Activated CD4-positive, alpha-beta T cell treated with anti-CD3 and anti-CD28 coated beads, Interleukin-2, amount 50 U/mL, for 4 hours (primary cell): Measurements from ENCODE around the gene GRAP2.
"Not testable (repeated sequence)": the region's sequence is repeated elsewhere in the genome, so short reads cannot be mapped to it uniquely, and the experiment has no call there.

ENCODE experiments used
- DNase-seq, 2 experiments: peaks; one replicate each; pipeline ENCODE4 v3.0.0-alpha.2; 2020

GRAP2 gene

GRCh38 chr22:39947220-39948216 lies 46.6 kb downstream of the GRAP2 start:
- no peak for DNase-seq

DNA sequence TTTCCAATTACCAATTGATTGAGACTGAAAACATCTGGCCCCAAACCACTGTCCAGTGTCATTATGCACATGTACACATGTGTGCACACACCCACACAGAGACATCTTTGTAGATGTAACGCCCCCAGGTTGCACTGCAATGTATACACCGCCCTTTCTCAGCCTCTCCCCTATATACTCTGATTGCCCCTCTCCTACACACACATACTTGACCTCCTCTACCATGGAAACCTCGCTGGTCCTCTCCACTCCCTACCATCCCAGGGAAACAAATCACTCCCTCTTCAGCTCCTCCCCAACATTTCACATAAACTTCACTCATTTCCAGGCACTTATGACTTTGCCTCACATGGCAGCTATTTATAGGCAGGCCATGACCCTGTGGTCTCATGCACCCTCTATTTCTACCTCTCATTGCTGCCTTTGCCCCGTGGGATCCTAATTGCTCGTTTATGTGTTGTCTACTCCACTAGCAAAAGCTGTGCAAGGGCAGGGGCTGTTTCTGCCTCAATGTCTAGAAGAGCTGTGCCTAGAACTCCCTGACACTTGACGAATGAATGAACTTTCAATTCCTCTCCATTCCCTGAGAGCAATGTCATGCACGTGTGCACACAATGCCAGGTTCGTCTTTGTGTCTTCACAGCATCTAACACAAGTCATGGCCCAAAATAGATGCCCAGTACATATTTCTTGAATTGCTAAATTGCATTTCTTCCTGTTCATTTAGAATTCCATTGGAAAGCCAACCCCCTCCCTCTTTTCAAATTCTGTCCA lies 49.3 kb downstream of the GRAP2 start:
- DNase-seq = no peak

DNA sequence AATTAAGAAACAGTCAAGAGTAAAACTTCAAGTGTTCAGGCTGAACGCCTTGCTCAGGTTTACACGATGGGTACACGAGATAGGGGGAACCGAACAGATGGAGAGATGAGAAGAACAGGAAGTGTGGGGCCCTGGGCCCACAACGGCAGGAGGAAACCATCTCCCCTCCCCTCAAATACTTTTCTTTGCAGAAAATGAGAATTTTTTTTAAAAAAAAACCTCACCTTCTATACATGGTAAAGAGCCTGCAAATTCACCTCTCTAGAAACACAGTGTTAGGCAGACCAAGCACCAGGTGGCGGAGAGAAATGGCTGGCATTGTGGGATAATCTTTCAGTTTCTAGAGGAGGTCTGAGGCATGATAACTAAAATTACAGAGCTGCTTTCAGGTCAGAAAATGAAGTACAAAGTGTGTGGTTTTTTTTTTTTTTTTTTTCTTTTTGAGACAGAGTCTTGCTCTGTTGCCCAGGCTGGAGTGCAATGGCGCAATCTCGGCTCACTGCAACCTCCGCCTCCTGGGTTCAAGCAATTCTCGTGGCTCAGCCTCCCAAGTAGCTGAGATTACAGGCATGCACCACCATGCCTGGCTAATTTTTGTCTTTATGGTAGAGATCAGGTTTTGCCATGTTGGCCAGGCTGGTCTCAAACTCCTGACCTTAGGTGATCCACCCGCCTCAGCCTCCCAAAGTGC lies 50.9 kb downstream of the GRAP2 start:
- DNase-seq = not testable (repeated sequence)

DNA sequence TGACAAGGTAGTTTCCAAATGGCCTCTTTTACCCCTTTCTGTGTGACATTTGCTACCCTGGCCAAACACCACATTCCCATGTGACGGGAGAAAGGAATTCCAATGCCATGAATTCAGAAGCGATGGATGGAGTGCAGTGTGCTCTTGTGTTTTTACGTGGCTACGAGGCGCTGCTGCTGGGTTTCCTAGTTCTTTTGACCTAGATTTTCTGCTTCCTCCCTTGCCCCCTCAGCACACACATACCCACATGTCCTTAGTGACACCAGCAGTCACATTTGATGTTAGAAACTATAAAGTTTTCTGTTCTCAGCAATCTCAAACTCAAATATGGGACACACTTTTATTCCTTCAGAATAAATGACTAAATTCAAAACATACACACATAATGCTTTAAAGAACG lies 51.5 kb downstream of the GRAP2 start:
- no peak for DNase-seq

- no peak for DNase-seq
Observed at GRCh38 chr22:39953101-39953500, 52.2 kb downstream of the GRAP2 start.

GRCh38 chr22:39954584-39955055 lies 53.7 kb downstream of the GRAP2 start:
- DNase-seq = no peak

- no peak for DNase-seq
Observed at GRCh38 chr22:39955675-39956074, 54.8 kb downstream of the GRAP2 start.

DNA sequence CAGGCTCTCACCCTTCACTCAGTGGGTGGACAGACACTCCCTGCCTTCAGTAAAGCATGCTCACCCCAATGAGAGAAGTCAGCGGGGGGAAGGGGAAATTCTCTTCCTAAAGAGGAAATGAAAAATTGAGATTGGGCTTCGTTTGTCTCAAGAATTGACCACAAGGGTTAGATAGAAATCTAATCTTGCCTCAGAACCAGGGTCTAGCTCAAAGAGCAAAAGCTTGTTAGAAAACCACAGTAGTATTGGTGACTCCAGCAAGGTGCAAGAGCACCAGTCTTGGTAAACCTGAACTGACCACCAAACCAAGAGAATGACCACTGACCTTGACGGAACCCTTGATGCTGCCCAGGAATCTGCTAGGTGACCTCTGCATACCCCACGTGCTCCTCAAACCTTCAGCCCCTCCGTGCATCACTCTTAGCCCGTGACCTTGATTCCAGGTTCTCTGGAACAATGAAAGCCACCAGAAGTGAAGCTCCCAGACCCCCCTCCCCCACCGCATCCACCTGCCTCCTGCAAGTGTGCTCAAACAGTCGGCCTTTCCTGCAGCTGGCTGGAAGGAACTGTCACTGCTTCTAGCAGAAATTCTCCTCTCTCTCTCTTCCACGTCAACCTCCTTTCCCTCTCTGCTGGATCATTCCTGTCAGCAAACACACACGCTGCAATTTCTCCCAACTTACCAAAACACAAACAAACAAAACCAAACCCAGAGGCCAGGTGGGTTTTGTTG lies 56.2 kb downstream of the GRAP2 start:
- DNase-seq = no peak

DNA sequence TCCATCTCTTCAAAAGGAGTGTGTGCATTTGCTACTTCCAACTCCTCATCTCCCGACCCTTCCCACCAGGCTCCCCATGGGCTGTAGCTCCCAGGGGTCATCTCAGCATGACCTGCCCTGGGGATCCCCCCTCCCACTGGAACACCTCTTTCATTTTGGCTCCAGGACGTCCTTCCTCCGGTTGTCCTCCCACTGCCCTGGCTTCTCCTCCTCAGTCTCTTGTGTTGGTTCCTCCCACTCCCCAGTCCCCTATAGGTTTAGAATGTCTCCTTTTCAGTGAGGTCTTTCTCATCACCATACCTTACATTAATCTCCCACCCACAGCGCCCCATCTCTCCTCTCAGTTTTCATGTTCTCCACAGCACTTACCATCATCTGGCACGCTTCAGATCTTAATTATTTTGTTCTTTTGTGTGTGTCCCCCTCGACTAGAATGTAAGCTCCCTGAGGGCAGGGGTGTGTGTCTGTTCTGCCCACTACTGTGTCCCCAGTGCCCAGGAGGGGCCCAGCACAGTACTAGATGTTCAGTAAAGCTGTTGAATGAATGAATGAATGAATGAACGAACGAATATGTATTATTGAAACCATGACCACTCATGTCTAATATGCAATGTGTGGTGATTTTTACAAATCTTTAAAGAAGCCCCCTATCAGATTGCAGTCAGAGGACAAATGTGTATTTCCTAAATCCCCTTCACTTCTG lies 57.3 kb downstream of the GRAP2 start:
- no peak for DNase-seq

DNA sequence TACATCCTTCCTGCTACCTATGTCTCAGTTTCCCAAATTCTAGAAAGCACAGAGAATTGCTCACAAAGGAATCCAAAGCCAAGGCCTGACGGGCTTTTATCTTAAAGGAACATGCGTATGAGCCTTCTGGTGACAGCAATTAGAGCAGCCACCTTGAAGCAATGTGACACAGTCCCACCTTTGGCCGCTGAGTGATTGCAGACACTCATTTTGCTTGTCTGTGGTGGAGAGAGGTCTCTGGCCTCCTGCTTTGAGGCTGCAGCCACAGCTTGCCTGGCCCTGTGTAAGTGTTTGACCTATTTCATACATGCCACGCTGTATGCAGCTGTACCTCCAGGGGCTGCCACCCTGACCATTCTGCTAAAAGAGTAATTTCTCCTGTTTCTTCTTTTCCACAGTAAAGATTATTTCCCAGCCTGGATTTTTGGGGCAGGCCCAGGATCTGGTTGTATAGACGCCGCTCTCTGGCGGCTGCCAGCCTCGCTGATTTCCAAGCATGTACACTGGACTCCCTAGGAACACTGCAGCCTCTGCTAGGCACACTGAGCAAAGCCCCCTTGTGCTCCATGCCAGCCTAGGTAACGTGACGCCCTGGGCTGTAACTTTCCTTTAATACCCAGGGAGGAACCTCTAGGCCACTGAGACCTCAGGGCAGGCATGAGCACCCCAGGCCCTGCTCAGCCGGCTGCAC lies 58.2 kb downstream of the GRAP2 start:
- no peak for DNase-seq

- DNase-seq = no peak
Observed at GRCh38 chr22:39959640-39960447, 59.0 kb downstream of the GRAP2 start, which contains the start of gene TMA7B. TSS of gene TMA7B (plus strand) at chr22:39960397. CDS start at chr22:39964375, 3,978 bp downstream.

DNA sequence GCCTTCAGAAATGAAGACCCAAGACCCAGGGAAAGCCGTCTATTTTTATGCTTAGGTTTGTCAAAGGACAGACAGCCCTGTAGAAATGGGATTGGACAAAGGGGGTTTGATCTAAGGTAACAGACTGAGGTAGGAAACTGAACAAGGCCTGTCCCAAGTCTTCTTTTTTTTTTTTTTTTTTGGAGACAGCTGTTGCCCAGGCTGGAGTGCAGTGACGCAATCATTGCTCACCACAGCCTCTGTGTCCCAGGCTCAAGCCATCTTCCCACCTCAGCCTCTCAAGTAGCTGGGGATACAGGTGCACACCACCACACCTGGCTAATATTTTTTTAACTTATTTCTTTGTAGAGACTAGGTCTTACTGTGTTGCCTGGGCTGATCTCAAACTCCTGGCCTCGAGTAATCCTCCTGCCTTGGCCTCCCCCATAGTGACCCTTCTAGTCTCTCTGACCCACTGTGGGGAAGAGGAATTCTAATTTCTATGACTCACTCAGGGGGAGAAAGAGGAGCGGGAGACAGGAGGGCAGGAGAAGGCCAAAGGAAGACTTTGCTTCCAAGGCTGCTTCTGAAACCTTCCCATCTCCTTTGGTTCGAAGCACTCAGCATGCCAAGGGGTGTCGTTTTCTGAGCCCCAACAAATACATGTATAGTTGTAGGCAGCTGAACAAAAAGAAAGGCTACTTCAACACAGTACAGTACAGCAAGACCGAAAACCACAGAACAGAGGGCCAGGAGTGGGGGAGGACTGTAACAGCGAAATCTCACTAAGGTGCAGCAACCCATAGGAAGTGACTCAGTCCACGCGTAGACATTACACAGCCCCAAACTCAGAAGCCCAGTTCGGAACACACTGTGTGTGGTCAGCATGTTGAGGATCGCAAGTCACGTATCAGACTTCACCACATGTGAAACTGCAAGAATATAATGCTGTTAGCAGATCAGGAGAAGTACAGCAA lies 60.2 kb downstream of the GRAP2 start:
- peak; percentile 34 to 37 for DNase-seq

DNA sequence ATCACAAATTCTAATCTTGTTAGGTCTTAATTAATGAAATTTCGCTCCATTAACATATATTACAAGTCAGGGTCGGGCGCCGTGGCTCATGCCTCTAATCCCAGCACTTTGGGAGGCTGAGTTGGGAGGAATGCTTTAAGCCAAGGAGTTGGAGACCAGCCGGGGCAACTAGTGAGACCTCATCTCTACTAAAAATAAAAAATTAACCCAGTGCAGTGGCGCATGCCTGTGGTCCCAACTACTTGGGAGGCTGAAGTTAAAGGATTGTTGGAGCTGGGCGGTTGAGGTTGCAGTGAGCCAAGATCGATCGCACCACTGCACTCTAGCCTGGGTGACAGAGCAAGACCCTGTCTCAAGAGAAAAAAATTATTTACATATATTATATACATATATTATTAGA lies 61.2 kb downstream of the GRAP2 start:
- DNase-seq = no peak

- DNase-seq = no peak
Observed at GRCh38 chr22:39965748-39966147, 64.9 kb downstream of the GRAP2 start.

GRCh38 chr22:39966470-39966869 lies 65.6 kb downstream of the GRAP2 start:
- DNase-seq = no peak

DNA sequence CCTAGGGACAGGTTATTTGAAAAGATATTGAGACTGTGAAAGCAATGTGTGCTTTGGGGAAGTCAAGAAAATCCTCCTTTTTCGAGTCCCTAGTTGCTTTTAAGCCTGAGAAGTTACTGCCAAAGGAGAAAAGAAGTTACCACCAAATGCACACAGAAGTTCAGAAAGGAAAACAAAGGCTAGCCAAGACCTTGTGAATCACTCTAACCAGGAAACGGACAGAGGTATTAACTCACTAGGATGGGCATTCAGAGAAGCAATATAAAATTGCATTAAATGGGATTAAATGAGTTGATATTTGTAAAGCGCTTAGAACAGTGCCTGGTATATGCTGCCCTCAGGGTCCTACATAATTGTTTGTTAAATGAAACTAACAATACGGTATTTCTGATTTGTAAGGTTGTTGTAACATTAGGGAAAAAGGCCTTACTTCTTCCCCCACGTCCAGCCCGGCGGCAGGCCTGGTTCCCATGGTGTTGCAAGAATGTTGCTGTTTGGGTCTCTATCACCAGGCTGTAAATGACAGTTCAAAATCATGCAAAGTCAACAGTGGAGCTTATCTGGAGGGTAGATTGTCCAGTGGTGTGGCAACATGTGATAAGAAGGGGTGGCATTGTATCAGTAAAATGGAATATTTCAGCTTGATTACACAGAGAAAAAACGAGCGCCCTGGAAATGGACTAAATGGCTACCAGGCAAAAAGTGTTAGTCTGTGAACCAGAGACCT lies 66.4 kb downstream of the GRAP2 start:
- no peak for DNase-seq

DNA sequence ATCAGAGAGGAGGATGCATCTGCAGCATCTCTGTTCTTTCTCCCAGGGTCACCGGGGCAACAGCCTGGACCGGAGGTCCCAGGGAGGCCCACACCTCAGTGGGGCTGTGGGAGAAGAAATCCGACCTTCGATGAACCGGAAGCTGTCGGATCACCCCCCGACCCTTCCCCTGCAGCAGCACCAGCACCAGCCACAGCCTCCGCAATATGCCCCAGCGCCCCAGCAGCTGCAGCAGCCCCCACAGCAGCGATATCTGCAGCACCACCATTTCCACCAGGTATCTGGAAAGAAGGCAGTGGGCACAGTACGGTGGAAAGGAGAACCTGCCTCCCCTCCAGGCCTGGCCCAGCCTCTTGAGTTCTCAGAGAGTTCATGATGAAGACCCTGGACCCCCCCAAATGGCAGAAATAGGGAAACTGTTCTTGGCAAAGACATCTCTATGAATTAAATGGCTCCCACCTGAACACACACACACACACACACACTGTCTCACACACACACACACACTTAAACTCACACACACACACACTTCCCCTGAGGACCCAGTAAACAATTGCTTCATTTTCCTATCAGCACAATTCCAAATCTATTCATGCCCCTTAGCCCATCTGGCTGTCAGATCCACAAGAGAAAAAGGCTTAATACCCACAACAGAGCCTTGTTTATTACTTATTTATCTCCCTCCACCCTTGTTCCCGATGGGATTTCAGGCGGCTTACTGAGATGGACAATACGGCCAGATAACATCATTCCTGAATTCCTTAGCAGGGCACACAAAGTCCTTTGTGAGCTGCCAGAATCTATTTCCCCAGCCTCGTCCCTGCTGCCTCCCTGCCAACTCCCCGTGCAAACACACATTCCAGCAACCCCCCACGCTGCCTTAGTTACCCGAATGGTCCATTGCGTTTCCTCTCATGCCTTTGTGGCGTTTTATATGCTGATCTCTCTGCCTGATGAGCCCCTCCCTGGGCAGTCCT lies 67.4 kb downstream of the GRAP2 start:
- DNase-seq = no peak
